GM13977 (cell line): ENCODE measurements around the gene CTNNBL1.

Experiments used
- DNase-seq: peaks from one replicate; pipeline ENCODE4 v3.0.0; 2012; ENCODE audit warnings: low spot score
- CTCF ChIP-seq: IDR thresholded peaks from 2 replicates; pipeline ENCODE4 v1.5.1; 2012; ENCODE audit warnings: mild to moderate bottlenecking, control low read depth; ENCODE audit not compliant: insufficient read depth; ENCODE audit errors: extremely low read depth, missing control alignments
- in situ Hi-C: fragments of 300-500 bp; cut with MboI; formaldehyde crosslinking; loops from one replicate; pipeline ENCODE4 v1.12.0; 2022; ENCODE audit warnings: low sequenced_read_pairs, low pct_unique_long_range_greater_than_20kb, mixed read lengths, inconsistent platforms; ENCODE audit not compliant: unreplicated experiment

The CTNNBL1 gene

GRCh38 chr20:37876863-37877262 is 183.0 kb downstream of the CTNNBL1 start:
- in situ Hi-C loops: no loop called here
- no peak for TF ChIP-seq CTCF

GRCh38 chr20:37877832-37878772 is 184.3 kb downstream of the CTNNBL1 start:
- no peak for DNase-seq
- in situ Hi-C loops: no loop called here
- no peak for TF ChIP-seq CTCF

More at GRCh38 chr20:37876863-37877262, 183.0 kb downstream of the CTNNBL1 start:
- no peak for DNase-seq

GRCh38 chr20:37878835-37879599 is 185.2 kb downstream of the CTNNBL1 start:
- in situ Hi-C loops: no loop called here
- no peak for TF ChIP-seq CTCF
- no peak for DNase-seq

- no peak for DNase-seq
- in situ Hi-C loops: no loop called here
- no peak for TF ChIP-seq CTCF
Measured at GRCh38 chr20:37879843-37880242, 186.0 kb downstream of the CTNNBL1 start.

GRCh38 chr20:37880726-37881591 is 187.1 kb downstream of the CTNNBL1 start:
- no peak for TF ChIP-seq CTCF
- in situ Hi-C loops: no loop called here
- no peak for DNase-seq
